GM12878 (cell line): ENCODE data around the gene TTC32. TPM values are rescaled to one million over a fixed set of nuclear protein-coding genes. Genes with fewer than 3 reads are reported as not detected.

Experiments used
- BHLHE40 ChIP-seq, 2 experiments: fragments of 450-650 bp in 1 of 2; IDR thresholded peaks; 2 replicates each; pipeline ENCODE4 v1.6.1; 2011 to 2017; ENCODE audit warnings: low read depth in 2 of 2, borderline replicate concordance in 1 of 2, improper control_type of control experiment in 1 of 2, low read length in 1 of 2, mild to moderate bottlenecking in 1 of 2
- BMI1 ChIP-seq: fragments of 450-650 bp; IDR thresholded peaks from 2 replicates; pipeline ENCODE4 v1.6.1; 2016; ENCODE audit warnings: mild to moderate bottlenecking, moderate library complexity, borderline replicate concordance
- CBX5 ChIP-seq: sonication (generic); IDR thresholded peaks from 2 replicates; pipeline ENCODE4 v1.6.1; 2016; ENCODE audit warnings: low read depth, moderate library complexity, mild to moderate bottlenecking, inconsistent platforms
- CEBPB ChIP-seq, 2 experiments: fragments of 150-350 bp in 1 of 2; IDR thresholded peaks; 2 replicates each; pipeline ENCODE4 v1.6.1; 2012 to 2014; ENCODE audit warnings: low read depth in 2 of 2, low read length in 2 of 2, borderline replicate concordance in 1 of 2, inconsistent platforms in 1 of 2
- EED ChIP-seq: sonication (generic); IDR thresholded peaks from 2 replicates; pipeline ENCODE4 v1.6.1; 2016; ENCODE audit warnings: antibody characterized with exemption, low read depth
- GABPA ChIP-seq: IDR thresholded peaks from 2 replicates; pipeline ENCODE4 v1.6.1; 2014; ENCODE audit warnings: antibody characterized with exemption, low read depth, mild to moderate bottlenecking, inconsistent platforms
- KDM1A ChIP-seq: fragments of 200-600 bp; sonication (generic); IDR thresholded peaks from 2 replicates; pipeline ENCODE4 v1.6.1; 2016; ENCODE audit warnings: borderline replicate concordance
- KLF5 ChIP-seq: fragments of 450-650 bp; IDR thresholded peaks from 2 replicates; pipeline ENCODE4 v1.6.1; 2014; ENCODE audit warnings: mild to moderate bottlenecking; ENCODE audit not compliant: partially characterized antibody
- MEF2B ChIP-seq: fragments of 450-650 bp; IDR thresholded peaks from 2 replicates; pipeline ENCODE4 v1.6.1; 2018; ENCODE audit warnings: mild to moderate bottlenecking, moderate library complexity; ENCODE audit not compliant: partially characterized antibody, poor library complexity, severe bottlenecking
- MYB ChIP-seq: fragments of 150-350 bp; IDR thresholded peaks from 2 replicates; pipeline ENCODE4 v1.6.1; 2014; ENCODE audit warnings: mild to moderate bottlenecking, low read depth, low read length, borderline replicate concordance
- MYC ChIP-seq: IDR thresholded peaks from 2 replicates; pipeline ENCODE4 v1.6.1; 2011; ENCODE audit warnings: mild to moderate bottlenecking, low read length, moderate library complexity, inconsistent platforms; ENCODE audit not compliant: insufficient read depth, insufficient replicate concordance, insufficient read length, severe bottlenecking
- NFYB ChIP-seq: IDR thresholded peaks from 2 replicates; pipeline ENCODE4 v1.6.1; 2011; ENCODE audit warnings: low read depth, mild to moderate bottlenecking, low read length, improper control_type of control experiment, moderate library complexity; ENCODE audit not compliant: insufficient read depth
- NR2C2 ChIP-seq: IDR thresholded peaks from 2 replicates; pipeline ENCODE4 v1.6.1; 2011; ENCODE audit warnings: borderline replicate concordance, low read depth; ENCODE audit not compliant: control insufficient read depth, insufficient read length
- PML ChIP-seq: IDR thresholded peaks from 2 replicates; pipeline ENCODE4 v1.6.1; 2012; ENCODE audit warnings: low read length, inconsistent platforms
- POLR2A ChIP-seq: IDR thresholded peaks from 2 replicates; pipeline ENCODE4 v1.6.1; 2011; ENCODE audit warnings: low read depth, mild to moderate bottlenecking, low read length
- REST ChIP-seq: IDR thresholded peaks from 2 replicates; pipeline ENCODE4 v1.6.1; 2012; ENCODE audit warnings: mild to moderate bottlenecking, low read depth, low read length
- SP1 ChIP-seq: IDR thresholded peaks from one replicate; pipeline ENCODE4 v1.6.1; 2011; ENCODE audit warnings: low read depth, low read length
- TBL1XR1 ChIP-seq: IDR thresholded peaks from 2 replicates; pipeline ENCODE4 v1.6.1; 2012; ENCODE audit warnings: low read depth, low read length, improper control_type of control experiment
- YBX1 ChIP-seq: fragments of 450-650 bp; IDR thresholded peaks from 2 replicates; pipeline ENCODE4 v1.6.1; 2016; ENCODE audit warnings: antibody characterized with exemption
- ZNF207 ChIP-seq: fragments of 450-650 bp; IDR thresholded peaks from 2 replicates; pipeline ENCODE4 v1.6.1; 2014; ENCODE audit warnings: antibody characterized with exemption, mild to moderate bottlenecking, borderline replicate concordance
- ZNF274 ChIP-seq: IDR thresholded peaks from one replicate; pipeline ENCODE4 v1.8.0; 2011; ENCODE audit not compliant: insufficient read length, insufficient read depth
- polyA plus RNA-seq, 11 experiments: library from polyadenylated mRNA; depleted of rRNA in 4 of 11; unstranded in 6 of 11; stranded (reverse) in 5 of 11; fragments of >200 nt; fragmentation: Nextera tagmentation in 4 of 11; fragmentation: Illumina TruSeq in 1 of 11; extraction: Ambion mirVana in 4 of 11; extraction: Trizol in 1 of 11; gene quantifications; 1 replicate in 1 of 11; 2 replicates in 10 of 11; pipeline versions ENCODE4 v1.2.1 to v1.2.3, GENCODE V29; 2011 to 2016; ENCODE audit warnings: inconsistent platforms in 2 of 11, missing spikeins in 2 of 11, low read depth in 1 of 11
- total RNA-seq, 4 experiments: library from RNA; depleted of rRNA in 3 of 4; stranded (reverse); fragments of >200 nt in 3 of 4; fragmentation: Illumina TruSeq in 1 of 4; extraction: Trizol in 1 of 4; gene quantifications; 2 replicates each; pipeline versions ENCODE4 v1.2.1 to v1.2.3, GENCODE V29; 2013 to 2021
- TF ChIP-seq, protein P1 (sequence below): IDR thresholded peaks from 2 replicates; pipeline ENCODE4 v1.6.1; 2011; ENCODE audit warnings: mild to moderate bottlenecking, low read depth, low read length, moderate library complexity; ENCODE audit not compliant: insufficient replicate concordance
- TF ChIP-seq, protein P2 (sequence below), 3 experiments: IDR thresholded peaks in 2 of 3; conservative IDR thresholded peaks in 1 of 3; 2 replicates each; pipeline ENCODE4 v1.5.1; 2011; ENCODE audit warnings: low read depth in 3 of 3, low read length in 3 of 3, mild to moderate bottlenecking in 3 of 3, control low read depth in 2 of 3, moderate library complexity in 2 of 3, inconsistent platforms in 1 of 3, mixed read lengths in 1 of 3; ENCODE audit not compliant: control insufficient read depth in 2 of 3, insufficient read depth in 1 of 3; ENCODE audit errors: extremely low read depth in 1 of 3

The TTC32 gene
- total and polyA plus RNA-seq, 10 of the 15 experiments (the other 5 are each of a cell fraction or from before 2014, with no cell fraction given): 11.1 to 30.0 (median 19.7) TPM

- TF ChIP-seq REST: no peak; the same call in 1 of the 2 replicates
- TF ChIP-seq BMI1: no peak
- no peak for TF ChIP-seq KDM1A
- TF ChIP-seq NFYB: no peak
- peak; percentile 82; the same call in 1 of the 2 replicates for TF ChIP-seq CBX5
- no peak for TF ChIP-seq GABPA
- TF ChIP-seq, protein P1, sequence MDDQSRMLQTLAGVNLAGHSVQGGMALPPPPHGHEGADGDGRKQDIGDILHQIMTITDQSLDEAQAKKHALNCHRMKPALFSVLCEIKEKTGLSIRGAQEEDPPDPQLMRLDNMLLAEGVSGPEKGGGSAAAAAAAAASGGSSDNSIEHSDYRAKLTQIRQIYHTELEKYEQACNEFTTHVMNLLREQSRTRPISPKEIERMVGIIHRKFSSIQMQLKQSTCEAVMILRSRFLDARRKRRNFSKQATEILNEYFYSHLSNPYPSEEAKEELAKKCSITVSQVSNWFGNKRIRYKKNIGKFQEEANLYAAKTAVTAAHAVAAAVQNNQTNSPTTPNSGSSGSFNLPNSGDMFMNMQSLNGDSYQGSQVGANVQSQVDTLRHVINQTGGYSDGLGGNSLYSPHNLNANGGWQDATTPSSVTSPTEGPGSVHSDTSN: no peak
- TF ChIP-seq EED: peak; percentile 33; the same call in 1 of the 2 replicates
- peak; percentile 66 for TF ChIP-seq ZNF207
- TF ChIP-seq ZNF274: no peak
- TF ChIP-seq KLF5: peak; percentile 54
- TF ChIP-seq MEF2B: no peak
- no peak for TF ChIP-seq YBX1
- TF ChIP-seq TBL1XR1: 0 out of 2 replicates have a peak, but pooled peaks have one; percentile 42
- no peak for TF ChIP-seq CEBPB (IDR thresholded peaks at IDR 0.05; ENCODE audit: borderline replicate concordance in 1 of 2, low read depth in 2 of 2, low read length in 2 of 2)
- TF ChIP-seq, protein P2, sequence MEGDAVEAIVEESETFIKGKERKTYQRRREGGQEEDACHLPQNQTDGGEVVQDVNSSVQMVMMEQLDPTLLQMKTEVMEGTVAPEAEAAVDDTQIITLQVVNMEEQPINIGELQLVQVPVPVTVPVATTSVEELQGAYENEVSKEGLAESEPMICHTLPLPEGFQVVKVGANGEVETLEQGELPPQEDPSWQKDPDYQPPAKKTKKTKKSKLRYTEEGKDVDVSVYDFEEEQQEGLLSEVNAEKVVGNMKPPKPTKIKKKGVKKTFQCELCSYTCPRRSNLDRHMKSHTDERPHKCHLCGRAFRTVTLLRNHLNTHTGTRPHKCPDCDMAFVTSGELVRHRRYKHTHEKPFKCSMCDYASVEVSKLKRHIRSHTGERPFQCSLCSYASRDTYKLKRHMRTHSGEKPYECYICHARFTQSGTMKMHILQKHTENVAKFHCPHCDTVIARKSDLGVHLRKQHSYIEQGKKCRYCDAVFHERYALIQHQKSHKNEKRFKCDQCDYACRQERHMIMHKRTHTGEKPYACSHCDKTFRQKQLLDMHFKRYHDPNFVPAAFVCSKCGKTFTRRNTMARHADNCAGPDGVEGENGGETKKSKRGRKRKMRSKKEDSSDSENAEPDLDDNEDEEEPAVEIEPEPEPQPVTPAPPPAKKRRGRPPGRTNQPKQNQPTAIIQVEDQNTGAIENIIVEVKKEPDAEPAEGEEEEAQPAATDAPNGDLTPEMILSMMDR (IDR thresholded peaks at IDR 0.05 in 2 of 3, conservative IDR thresholded peaks at IDR 0.05 in 1 of 3; ENCODE audit: control insufficient read depth in 2 of 3, extremely low read depth in 1 of 3, insufficient read depth in 1 of 3, low read depth in 3 of 3, low read length in 3 of 3): no peak
- 0 out of 2 replicates have a peak, but pooled peaks have one; percentile 41 for TF ChIP-seq MYB
- TF ChIP-seq SP1: no peak
- TF ChIP-seq BHLHE40 (IDR thresholded peaks at IDR 0.05; ENCODE audit: borderline replicate concordance in 1 of 2, low read depth in 2 of 2, low read length in 1 of 2): peak; percentile 15 to 41; a peak in 1 of 4 replicates
- no peak for TF ChIP-seq NR2C2
- TF ChIP-seq POLR2A: peak; percentile 98
- peak; percentile 98 for TF ChIP-seq PML
- no peak for TF ChIP-seq MYC
Measured at GRCh38 chr2:19901442-19902215, at the start of gene TTC32 (continued).
